Stimulated activated CD4-positive, alpha-beta T cell treated with anti-CD3 and anti-CD28 coated beads, Interleukin-4, amount 100 ng/mL, for 1 hour (primary cell): Measurements from ENCODE around the gene ACE.
"Not testable (repeated sequence)": the region's sequence is repeated elsewhere in the genome, so short reads cannot be mapped to it uniquely, and the experiment has no call there.

Experiments
- DNase-seq: peaks from one replicate; pipeline ENCODE4 v3.0.0-alpha.2; 2020

ACE gene

DNA sequence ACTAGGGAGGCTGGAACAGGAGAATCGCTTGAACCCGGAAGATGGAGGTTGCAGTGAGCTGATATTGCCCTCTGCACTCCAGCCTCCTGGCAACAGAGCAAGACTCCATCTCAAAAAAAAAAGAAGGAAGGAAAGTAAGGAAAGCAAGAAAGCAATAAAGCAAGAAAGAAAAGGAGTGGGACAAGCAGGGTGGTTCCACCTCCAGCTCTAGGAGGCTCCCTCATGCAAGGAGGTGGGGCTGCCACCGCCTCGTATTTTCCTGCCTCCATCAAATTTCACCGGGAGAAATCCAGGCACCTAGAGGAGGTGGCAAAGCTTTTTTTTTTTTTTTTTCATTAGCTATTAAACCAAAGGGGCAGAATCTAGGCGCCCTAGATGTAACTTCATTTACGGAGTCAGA, 31.8 kb upstream of the ACE start:
- DNase-seq: no peak

DNA sequence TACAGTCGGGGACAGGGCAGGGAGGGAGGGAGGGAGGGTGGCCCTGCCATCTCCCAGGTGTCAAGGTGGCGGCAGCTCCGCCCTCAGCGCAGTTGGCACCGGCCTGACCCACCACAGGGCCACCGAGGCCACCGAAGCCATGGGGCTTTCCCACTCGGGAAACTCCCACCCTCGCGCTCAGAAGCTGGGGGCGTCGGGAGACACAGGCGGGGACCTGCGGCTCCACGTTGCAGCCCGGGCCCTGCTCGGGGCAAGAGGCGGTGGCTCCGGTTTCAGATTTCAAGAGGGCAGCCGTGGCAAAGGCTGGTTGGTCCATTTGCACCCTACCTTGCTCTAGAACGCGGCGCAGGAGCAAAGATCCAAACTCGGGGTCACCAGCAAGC, 31.3 kb upstream of the ACE start:
- DNase-seq: peak; percentile 67

DNA sequence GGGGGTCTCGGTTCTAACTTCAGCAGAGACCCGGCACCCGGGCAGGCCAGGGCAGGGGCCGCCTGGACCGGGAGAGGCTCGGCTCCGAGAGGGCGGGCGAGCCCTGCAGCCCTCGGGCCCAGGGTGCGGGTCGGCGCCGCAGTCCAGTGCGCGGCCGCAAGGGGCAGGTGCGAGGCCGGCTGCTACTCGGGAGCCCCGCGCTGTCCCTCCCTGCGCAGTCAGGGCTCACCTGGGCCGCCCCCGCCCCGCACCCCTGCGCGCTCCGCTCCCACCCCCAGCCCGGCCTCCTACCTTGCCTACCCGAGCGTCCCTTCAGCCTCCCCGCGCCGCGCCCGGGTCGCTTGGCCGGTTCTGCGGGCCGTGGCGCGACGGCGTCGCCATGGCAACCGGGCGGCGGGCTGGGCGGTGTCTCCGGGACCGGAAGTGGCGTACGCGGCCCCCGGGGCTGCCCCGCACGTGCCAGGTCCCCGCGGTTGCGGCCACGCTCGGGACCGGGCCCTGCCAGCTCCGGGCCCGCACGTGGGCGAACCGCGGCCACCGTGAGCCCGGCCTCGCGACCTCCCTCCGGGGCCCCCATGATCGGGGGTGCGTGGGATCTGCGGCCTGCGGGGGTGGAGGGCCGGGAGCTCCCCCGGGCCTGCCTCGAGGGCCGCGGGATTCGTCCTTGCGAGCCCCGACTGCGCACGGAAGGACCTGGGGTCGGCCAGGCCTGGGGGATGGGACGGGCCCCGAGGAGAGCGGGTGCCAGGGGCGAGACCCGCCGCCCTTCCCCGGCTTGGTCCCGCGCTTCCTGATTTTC, 30.7 kb upstream of the ACE start, which contains the start of gene CYB561:
Gene CYB561, minus strand, starts transcription at position 353 of the 799 bp plus-strand sequence. CDS start 8,759 bp downstream, outside the sequence.
- DNase-seq: peak; percentile 77

DNA sequence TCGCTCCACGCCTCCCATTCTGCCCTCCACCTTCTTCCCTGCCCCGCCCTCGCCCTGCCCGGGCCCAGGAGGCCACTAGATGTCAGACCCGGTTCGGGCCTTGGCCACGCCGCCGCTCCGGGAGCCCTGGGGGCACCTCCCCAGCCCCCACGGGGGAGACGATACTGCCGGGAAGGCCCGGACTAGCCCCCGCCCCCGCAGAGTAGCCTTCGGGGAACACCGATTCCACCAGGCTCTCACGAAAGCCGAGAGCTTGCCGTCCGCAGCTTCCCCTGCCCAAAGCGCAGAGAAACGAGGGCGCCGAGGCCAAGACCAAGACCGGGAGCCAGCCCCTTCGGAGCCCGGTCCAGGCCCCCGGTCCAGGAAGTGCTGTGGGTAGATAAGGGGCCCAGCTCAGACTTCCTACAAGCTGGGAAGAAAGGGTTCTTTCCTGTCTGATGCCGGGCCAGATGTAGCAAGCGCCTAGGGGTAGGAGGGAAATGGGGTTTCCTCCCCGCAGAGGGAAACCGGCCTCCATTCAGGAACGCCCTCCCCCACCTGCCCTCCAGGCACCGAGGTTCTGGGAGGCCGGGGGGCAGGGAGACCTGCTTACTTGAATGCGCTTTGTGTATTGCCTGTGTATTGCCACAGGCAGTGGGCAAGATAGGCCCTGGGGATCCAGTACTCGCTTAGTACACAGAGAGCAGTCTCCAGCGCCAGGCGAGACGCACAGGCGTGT, 29.9 kb upstream of the ACE start:
- DNase-seq: peak; percentile 56

DNA sequence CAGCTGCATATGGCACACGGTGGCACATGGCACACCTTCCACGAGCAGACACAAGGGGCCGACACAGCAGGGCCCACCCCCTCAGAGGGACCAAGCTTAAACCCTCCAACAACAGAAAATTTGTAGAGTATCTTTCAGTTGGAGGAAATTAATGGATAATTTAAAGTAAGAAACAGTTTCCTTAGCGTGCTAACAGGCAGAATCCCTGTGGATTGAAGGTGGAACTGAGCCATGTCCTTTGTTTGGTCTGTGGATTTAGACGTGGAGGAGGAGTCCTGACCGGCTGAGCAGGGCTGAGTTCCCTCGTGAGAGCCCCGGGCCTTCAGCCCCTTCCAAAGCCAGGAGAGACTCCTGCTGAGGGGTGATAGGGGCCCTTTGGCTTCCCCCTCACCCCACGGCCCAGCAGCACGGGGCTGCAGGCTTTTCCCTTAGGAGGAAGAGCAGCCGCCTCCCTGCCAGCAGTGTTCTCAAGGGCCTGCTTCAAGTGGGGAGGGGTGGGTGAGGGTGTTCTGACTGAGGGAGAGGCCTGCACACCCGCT, 29.3 kb upstream of the ACE start:
- no peak for DNase-seq

DNA sequence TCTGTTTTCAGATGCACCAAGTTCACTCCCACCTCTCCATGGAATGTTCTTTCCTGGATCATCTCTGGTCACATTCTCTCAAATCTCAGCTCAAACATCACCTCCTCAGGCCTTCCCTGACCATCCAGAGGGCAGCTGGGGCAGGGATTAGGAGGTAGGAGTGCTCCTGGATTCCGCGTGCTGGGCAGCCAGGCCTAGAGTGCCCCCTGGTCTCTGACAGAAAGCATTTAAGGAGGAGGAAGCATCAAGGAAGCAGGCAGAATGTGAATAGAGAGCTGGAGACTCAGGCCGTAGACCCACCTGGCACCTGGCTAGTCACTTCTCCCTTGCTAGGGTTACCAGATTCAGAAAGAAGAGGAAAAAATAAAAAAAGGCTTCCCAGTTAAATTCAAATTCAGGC, 28.2 kb upstream of the ACE start:
- no peak for DNase-seq

DNA sequence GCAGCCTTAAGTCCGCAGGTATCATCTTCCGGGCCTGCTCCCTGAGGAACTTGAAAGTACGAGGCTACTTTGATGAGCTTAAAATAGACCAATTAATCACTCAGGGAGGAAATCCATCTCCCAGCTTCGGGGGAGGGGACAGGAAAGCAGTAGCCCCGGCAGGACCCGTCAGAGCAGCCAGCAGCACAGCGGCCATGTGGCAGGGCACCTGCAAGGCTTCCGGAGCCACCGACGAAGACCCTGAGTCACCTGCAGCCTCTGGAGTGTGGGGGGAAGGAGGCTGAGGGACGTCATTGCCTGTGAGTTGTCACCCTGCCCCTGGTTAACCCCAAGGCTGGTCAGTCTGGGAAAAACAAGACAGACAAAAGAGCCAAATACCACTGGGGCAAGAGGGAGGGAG, 26.3 kb upstream of the ACE start:
- DNase-seq: no peak

DNA sequence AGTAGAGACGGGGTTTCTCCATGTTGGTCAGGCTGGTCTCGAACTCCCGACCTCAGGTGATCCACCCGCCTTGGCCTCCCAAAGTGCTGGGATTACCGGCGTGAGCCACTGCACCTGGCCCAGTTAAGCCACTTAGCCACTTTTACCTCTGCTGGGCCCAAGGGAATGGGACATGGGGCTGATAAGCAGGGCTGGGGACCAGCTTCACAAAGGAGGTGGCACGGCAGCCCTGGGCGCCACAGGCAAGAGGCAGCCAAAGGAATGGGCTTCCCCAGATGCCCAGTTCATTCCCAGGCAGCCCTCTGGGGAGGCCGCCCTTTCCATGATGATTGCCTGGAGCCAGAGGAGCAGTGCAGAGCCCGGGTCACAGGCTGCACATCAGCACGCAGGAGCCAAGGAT, 25.7 kb upstream of the ACE start:
- no peak for DNase-seq

DNA sequence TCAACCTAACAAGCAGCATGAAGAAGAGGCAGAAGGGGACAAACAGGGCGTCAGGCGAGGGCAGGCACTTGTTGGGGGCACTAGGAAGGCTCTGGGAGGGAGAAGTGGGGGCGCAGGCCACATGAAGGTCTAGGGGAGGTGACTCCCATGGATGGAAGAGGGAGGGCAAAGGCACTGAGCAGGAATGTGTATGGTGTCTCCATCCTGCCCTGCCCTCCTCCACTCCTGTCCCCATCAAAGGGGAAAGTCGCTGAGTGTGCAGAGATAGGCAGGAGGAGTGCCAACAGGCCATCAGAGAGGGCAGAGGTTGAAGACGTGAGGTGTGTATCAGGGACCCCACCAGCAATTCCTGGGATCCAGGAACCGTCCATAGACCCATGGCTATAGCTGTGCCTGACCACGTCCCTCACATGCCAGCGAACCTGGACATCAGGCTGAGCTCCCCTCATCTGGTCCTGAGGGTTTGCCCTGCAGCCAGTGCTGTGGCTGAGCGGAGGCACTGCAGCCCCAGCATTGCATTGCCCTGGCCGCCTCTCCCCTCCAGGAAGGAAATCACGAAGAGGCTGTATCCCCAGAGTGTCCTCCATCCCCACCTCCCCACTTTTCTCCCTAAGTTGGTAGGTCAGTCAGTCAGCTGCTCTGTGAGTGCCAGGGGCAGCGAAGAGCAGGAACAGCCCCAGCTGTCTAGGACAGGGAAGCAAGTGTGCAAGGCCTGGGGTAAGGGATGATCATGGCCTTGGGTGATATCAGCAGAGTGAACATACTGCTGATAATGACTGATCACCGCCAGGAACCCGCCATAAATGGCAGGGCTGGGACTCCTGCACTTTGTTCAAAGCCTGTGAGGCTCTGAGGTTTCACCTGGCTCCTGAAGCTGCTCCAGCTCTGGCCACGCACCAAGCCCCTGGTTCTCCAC, 24.6 kb upstream of the ACE start:
- DNase-seq: no peak

DNA sequence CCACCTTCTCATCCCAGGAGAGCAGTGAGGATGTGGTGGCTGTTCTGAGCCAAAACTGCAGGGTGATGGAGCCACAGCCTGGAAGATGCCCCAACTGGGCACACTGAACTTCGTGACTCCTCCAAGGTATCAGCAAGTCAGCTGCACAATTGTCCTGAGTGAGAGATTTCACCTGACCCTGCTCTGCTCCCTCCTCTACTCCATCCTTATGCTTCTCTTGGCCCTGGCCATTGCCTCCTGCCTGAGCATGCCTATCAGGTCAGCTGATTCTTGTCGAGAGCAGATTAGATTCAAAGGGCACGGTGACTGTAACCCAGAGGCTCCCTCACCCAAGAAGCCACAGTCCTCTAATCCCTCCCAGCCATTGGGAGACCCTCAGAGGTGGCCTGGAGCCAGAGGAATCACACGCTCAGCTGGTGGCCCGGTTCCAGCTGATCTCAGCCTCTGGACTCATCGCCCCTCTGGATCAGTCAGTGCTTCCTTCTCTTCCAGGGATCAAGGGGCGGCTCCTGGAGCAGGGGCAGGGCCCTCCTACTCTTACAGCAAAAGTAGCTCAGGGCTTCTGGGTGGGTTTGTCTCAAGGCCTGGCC, 23.8 kb upstream of the ACE start:
- DNase-seq: no peak

DNA sequence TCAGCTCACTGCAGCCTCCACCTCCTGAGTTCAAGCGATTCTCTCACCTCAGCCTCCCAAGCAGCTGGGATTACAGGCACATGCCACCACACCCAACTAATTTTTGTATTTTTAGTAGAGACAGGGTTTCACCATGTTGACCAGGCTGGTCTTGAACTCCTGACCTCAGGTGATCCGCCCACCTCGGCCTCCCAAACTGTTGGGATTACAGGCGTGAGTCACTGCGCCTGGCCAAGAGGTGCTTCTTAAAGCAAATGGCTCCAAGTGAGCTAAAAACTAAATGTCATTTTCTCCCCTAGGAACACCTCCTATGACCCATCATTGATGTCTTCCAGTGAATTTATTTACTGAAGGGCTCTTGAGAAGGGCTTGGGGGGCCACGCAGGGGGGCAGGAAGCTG, 22.5 kb upstream of the ACE start:
- DNase-seq: not testable (repeated sequence)

DNA sequence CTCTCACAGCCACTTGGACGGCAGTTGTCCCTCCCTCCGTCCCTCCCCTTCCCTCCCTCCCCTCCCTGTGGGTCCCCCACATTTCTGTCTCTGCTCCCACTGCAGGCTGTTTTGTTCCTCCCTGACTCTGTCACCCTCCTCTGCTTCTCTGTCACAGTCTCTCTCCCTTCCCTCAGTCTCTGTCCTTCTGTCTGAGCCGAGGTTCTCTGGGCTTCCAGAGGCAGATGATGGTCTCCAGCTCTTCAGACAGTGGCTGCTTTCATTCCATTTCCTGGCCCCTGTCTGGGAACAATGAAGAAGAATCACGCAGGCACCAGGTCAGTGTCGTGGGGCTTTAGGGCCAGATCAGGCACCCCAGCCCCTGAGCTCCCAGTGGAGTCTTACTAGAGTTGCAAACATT, 21.9 kb upstream of the ACE start:
- no peak for DNase-seq

DNA sequence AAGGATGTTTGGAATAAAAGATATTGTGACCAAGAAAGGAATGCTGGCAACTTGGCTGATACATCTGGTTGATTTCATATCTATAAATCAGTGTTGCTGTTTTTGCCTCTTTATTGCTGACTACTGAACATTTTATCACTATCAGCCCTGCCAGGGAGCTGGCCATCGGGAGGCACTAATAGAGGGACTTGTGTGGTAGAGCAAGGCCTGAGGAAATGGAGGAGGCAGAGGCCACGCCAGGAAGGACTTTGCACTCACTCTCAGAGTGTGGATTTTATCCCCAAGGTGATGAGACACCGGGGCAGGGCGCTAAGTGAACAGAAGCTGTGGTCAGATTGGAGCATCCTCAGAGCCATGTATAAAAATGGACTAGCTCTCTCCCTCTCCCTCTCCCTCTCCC, 21.4 kb upstream of the ACE start:
- DNase-seq: no peak

DNA sequence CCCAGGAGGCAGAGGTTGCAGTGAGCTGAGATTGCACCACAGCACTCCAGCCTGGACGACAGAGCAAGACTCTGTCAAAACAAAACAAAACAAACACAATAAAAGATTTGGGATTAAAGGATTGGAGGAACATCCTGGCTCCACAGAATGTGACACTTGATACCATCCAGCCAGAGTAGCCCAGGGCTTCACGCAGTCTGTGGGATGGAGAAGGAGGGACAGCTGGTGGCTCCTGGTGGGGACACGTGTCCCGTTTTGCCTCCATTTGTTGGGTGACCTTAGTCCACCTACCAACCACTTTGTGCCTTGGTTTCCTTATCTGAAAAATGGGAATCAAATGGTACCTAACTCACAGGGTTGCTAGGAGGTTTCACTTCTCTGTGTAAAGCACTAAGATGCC, 18.4 kb upstream of the ACE start:
- no peak for DNase-seq

DNA sequence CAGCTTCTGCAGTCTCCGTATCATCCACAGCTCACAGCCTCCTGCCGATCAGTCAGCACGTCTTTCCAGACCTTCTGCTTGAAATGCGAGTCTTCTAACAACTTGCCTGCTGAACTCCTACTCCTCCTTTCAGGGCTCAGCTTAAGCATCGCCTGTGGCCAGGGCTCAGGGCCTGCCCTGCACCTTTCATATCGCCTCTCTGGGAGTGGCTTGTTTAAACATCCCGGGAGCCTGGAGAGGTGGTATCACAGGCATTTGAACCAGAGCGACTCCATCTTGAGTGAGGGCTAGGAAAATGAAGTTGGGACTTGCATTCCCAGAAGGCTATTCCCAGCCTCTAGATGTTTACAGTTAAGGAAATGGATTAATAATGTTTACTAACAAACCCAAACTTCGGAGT, 16.8 kb upstream of the ACE start:
- no peak for DNase-seq

DNA sequence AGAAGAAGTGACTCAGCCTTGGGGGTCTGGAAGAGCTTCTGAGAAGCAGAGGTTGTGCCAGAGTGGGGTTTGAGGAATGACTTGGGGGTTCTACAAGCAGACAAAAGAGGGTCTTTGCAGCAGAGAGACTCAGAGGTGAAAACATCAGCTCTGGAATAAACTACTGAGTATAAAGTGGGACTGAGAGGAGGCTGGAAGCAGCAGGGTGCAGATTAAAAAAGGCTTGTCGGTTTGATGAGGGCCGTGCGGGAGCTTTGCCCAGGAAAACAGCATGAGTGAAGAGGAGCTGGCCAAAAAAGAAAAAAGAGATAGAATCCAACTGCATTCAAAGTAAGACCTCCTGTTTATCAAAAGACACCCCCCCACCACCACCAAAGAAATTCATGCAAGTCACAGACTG, 13.1 kb upstream of the ACE start:
- DNase-seq: no peak

DNA sequence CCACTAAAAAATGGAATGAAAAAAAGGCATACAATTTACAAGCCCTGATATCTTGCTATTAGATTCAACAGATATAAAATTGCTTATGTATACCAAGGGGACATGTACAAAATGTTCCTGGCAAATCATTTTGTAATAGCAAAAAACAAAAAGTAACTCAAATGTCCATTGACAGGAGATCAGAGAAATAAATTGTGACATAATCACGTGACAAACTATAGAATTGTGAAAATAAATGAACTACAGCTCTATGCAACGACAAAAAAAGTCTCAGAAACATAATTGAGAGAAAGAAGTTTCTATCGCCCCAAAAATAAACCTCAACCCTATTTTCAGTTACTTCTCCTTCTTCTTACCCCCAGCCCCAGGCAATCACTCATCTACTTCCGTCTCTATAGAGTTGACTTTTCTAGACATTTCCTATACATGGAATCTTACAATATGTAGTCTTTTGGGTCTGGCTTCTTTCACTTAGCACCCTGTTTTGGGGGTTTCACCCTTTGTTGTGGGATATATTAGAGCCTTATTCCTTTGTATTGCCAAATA, 12.1 kb upstream of the ACE start:
- no peak for DNase-seq

DNA sequence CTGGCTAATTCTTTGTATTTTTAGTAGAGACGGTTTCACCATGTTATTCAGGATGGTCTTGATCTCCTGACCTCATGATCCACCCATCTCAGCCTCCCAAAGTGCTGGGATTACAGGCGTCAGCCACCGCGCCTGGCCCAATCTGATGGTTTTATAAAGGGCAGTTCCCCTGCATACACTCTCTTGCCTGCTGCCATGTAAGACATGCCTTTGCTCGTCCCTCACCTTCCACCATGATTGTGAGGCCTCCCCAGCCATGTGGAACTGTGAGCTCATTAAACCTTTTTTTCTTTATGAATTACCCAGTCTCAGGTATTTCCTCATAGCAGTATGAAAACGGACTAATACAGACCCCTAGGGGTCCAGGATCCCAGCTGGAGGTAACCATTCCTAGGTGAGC, 8.8 kb upstream of the ACE start:
- DNase-seq: not testable (repeated sequence)

DNA sequence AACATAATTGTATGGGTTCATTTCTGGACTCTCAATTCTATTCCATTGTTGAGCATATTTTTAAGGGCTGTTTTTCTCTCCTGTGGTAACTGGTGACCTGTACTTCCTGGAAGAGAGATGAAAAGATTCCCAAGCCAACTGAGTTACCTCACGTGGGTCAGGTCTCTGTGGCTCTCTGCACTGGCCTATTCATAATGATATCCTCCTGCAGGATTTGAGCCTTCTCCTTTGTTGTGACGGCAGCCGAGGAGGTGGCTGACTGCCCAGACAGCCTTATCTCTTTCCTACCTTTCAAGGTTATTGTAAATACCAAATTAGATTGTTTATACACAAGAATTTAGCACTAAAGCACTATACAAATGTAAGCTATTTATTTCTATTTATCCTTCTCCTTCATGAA, 2.7 kb upstream of the ACE start:
- no peak for DNase-seq

DNA sequence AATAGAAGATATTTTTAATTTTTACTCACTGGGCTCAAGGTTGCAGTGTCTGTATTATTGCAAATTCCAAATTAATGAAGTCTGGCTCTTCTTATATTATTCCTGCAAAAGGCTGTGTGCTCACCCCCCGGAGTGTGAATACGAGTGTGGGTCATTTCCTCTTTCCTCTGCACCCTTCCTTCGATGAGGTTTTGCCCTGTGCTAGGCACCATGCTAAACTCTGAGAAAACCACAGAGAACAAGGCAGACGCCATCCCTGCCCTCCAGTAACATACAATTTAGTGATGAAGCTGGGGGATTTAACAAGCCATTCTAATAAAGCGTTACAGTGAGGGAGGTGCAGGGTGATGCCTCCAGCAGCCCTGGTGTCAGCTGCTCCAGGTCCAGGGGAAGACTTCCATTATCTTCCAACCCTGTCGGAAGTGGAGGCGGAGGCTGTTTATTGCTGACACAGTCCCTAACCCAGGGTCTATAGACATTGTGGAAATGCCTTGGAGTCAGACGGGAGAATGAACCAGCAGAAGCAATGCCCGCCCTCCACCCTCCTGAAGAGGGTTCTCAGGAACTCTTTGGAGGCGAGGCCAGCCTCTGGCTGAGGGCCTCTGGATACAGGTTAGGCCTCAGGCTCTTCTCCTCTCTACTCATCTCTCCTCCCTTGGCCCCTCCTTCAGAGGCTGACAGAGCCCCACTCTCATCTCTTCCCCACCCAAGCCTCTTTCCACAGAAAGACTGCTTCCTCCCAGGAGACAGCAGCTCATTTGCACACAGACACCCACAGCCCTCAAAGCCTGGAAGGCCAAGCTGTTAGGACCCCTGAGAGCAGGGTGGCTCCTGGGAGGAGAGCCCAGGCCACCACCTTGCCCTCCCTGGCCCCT, 2.0 kb upstream of the ACE start:
- no peak for DNase-seq
